Neutrophil (primary cell): ENCODE measurements around the gene VEGFB.

Experiments used
- H3K27ac ChIP-seq: fragments of 200-600 bp; sonication (generic); 2 replicates; pipeline ENCODE4 v1.5.1; 2016; ENCODE audit warnings: mild to moderate bottlenecking, moderate library complexity
- H3K27me3 ChIP-seq: fragments of 200-600 bp; sonication (generic); 2 replicates; pipeline ENCODE4 v1.6.0; 2016; ENCODE audit warnings: mild to moderate bottlenecking
- H3K36me3 ChIP-seq: fragments of 200-600 bp; sonication (generic); 2 replicates; pipeline ENCODE4 v1.5.1; 2017
- H3K4me1 ChIP-seq, 2 experiments: fragments of 200-600 bp in 1 of 2; sonication (generic) in 1 of 2; 1 replicate in 1 of 2; 2 replicates in 1 of 2; pipeline versions ENCODE4 v1.5.1 to v1.6.1; 2013 to 2016; ENCODE audit warnings: low read depth in 1 of 2, low read length in 1 of 2, mild to moderate bottlenecking in 1 of 2, moderate library complexity in 1 of 2; ENCODE audit not compliant: control insufficient read depth in 1 of 2, insufficient read depth in 1 of 2
- H3K4me3 ChIP-seq, 2 experiments: fragments of 200-600 bp in 1 of 2; sonication (generic) in 1 of 2; 1 replicate in 1 of 2; 2 replicates in 1 of 2; pipeline ENCODE4 v1.5.1; 2013 to 2016; ENCODE audit warnings: low read depth in 1 of 2, low read length in 1 of 2, mild to moderate bottlenecking in 1 of 2, moderate library complexity in 1 of 2
- H3K9me3 ChIP-seq: fragments of 200-600 bp; sonication (generic); 2 replicates; pipeline ENCODE4 v1.5.1; 2016
- TF ChIP-seq, protein P1 (sequence below): fragments of 200-600 bp; sonication (generic); IDR thresholded peaks from 2 replicates; pipeline ENCODE4 v1.5.1; 2016; ENCODE audit warnings: antibody characterized with exemption

The VEGFB gene

DNA sequence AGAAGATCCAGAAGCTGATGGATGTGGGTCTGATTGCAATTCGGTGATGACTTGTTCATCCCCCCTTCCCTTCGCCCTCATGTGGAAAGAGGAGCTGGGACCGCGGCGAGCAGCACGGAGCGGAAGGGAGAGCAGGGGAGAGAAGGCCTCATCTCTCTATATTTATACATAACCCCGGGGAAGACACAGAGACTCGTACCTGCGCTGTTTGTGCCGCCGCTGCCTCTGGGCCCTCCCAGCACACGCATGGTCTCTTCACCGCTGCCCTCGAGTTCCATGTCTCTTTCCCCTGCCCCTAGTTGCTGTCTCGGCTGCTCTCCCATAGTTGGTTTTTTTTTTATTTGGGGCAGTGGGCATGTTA is 30.3 kb upstream of the VEGFB start:
- Histone ChIP-seq H3K27me3 (no peaks in the 10 kb centered on the region), H3K4me1 (peaks cover 40 to 44% of the 10 kb centered on the region in 2 experiments), H3K4me3 (no peak overlapping the region), H3K27ac (peak overlapping the region; percentile 99), H3K9me3 (no peaks in the 10 kb centered on the region), H3K36me3 (peaks cover 27% of the 10 kb centered on the region)
- TF ChIP-seq, protein P1, sequence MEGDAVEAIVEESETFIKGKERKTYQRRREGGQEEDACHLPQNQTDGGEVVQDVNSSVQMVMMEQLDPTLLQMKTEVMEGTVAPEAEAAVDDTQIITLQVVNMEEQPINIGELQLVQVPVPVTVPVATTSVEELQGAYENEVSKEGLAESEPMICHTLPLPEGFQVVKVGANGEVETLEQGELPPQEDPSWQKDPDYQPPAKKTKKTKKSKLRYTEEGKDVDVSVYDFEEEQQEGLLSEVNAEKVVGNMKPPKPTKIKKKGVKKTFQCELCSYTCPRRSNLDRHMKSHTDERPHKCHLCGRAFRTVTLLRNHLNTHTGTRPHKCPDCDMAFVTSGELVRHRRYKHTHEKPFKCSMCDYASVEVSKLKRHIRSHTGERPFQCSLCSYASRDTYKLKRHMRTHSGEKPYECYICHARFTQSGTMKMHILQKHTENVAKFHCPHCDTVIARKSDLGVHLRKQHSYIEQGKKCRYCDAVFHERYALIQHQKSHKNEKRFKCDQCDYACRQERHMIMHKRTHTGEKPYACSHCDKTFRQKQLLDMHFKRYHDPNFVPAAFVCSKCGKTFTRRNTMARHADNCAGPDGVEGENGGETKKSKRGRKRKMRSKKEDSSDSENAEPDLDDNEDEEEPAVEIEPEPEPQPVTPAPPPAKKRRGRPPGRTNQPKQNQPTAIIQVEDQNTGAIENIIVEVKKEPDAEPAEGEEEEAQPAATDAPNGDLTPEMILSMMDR = no peak

DNA sequence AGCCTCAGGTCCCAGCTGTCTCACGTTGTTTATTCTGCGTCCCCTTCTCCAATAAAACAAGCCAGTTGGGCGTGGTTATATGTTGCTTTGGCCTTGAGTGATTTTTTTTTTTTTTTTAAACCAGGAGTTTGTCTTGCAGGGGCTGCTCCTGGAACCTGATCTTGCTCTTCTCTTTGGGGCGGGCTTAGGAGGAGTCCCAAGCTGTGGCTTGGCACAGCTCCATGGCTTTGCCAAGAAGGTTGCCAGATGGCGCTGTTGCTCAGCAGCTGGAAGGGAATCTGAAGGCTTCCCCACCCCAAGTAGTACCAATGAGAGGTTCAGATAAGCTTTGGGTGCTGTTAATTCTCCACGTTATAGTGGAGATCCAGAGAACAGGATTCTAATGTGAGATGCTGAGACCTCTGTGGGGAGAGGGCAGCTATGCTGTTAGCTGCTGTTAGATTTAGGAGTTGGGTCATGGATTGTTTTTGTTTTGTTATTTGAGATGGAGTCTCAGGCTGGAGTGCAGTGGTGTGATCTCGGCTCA is 29.9 kb upstream of the VEGFB start:
- TF ChIP-seq, protein P1 = peak; percentile 71
- Histone ChIP-seq H3K9me3 (no peaks in the 10 kb centered on the region), H3K27ac (peak overlapping the region; percentile 99), H3K36me3 (peaks cover 30% of the 10 kb centered on the region), H3K27me3 (no peaks in the 10 kb centered on the region), H3K4me3 (peak overlapping the region; percentile 1 to 90), H3K4me1 (peaks cover 45 to 49% of the 10 kb centered on the region in 2 experiments)

DNA sequence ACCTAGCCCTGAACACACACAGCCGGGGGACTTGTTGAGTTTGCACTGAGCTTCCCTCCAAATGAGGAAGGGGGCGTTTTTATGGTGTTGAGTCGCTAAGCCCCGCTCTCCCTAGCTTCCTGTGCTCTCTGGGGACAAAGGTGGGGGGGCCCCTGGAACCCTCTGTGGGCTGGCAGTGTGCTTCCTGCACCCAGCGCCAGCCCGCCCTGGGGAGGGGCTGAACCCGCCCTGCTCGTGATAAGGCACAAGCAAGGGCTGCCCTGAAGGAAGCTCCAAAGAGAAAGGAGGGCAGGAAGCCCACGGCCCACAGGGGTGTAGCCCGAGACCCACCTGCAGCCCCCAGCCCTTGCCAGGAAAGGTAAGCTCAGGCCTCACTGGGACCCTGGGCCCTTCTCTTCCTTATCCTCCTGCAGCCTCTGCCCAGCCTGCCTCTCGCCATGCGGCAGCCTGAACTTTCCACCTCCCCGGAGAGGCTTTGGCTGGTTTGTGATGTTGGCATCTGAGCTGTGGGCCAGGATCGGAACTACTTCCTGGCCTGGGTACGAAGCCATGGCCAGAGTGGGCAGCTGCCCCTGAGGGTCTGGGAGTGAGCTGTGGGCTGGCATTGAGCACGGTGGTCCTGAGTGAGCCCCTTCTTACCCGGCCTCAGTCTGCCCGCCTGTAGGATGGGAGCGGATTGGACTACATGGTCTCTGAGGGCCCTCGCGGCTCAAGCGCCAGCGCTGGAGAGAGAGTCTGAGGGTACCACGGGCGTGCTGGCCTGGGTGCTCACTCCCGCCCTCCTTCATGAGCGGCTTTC is 27.7 kb upstream of the VEGFB start, which contains the start of gene FERMT3:
Gene FERMT3 (plus strand): TSS at position 265 of the 799 bp plus-strand sequence. CDS start 644 bp downstream, outside the sequence.
- peak within 1 kb of the TSS; percentile 99 for H3K27ac ChIP-seq
- no peaks in the 10 kb centered on the region for H3K27me3 ChIP-seq
- TF ChIP-seq, protein P1 = peak; percentile 17
- H3K4me1 ChIP-seq = peaks cover 62 to 65% of the 10 kb centered on the region in 2 experiments
- H3K9me3 ChIP-seq = no peaks in the 10 kb centered on the region
- peaks cover 39% of the 10 kb centered on the region for H3K36me3 ChIP-seq
- peak within 1 kb of the TSS; percentile 90 to 100 for H3K4me3 ChIP-seq

DNA sequence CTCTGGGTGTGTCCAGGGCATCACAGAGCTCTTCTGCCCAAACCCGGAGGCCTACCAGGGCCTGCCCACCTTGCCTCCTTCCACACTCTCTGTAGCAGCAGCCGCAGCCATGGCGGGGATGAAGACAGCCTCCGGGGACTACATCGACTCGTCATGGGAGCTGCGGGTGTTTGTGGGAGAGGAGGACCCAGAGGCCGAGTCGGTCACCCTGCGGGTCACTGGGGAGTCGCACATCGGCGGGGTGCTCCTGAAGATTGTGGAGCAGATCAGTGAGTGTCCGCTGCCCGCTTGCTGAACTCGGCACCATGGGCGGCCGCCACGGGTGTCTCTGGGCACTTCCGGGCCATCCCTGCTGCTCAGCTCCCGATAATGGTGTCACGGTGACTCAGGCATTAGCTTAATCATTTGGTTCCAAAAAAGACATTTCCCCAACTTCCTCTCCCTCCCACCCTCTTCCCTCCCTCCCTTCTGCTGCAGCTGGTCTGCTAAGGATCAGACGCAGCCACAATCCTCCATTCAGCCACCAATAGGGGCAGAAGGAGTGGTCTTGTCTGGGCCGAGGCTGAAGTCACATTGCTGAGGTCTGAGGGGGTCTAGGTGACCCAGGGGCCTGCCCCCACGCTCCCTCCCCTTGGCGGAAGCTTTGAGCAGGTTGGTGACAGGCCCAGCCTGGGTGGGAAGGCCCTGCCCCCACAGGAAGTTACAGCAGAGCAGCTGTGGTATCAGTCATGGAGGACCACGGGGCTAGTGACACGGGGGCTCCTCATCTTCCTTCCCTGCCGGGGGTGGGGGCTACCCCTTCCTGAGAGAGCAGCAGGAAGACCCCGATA is 26.9 kb upstream of the VEGFB start:
- Histone ChIP-seq H3K36me3 (peaks cover 44% of the 10 kb centered on the region), H3K4me3 (peak overlapping the region; percentile 90 to 100), H3K4me1 (peaks cover 70 to 73% of the 10 kb centered on the region in 2 experiments), H3K27me3 (no peaks in the 10 kb centered on the region), H3K9me3 (no peaks in the 10 kb centered on the region), H3K27ac (peak overlapping the region; percentile 99)
- TF ChIP-seq, protein P1 = no peak

DNA sequence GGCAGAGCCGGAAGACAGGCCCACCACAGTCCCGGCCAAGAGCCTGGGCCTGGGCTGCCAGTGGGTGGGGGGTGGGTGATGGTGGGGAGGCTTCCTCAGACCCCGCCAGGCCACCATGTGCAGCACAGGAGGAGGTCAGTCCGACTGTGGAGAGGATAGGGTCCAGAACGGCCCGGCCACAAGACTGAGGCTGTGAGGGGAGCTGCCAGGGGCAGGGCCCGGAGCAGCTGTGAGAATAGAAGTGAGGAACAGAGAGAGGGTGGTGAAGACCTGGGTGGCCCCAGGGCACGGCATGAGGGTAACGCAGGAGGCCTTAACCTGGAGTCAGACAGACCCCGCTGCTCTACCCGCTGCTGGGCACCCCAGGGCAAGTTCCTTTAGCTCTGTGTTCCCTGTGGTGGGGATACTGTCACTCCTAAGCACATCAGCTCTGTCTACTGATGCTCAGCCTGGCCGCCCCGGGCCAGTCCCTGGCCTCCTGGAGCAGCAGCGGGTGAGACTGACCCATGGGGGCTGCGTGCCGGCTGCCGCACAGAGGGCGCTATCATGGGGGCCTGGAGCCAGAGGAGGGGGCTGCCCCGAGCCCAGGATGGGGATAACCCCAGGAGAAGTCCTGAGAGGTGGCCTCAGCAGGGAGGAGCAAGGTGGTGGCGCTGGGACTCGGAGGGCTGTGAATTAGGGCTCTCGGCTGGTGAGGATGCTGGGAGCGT is 26.1 kb upstream of the VEGFB start:
- Histone ChIP-seq H3K27me3 (no peaks in the 10 kb centered on the region), H3K9me3 (no peaks in the 10 kb centered on the region), H3K27ac (peak overlapping the region; percentile 99), H3K36me3 (peaks cover 41% of the 10 kb centered on the region), H3K4me1 (peaks cover 78 to 79% of the 10 kb centered on the region in 2 experiments), H3K4me3 (peak overlapping the region; percentile 90 to 100)
- TF ChIP-seq, protein P1 = no peak
